DND-41 (cell line): ENCODE measurements around the gene RASD1.
"Not testable (repeated sequence)": the region's sequence is repeated elsewhere in the genome, so short reads cannot be mapped to it uniquely, and the experiment has no call there.

Experiments used
- ATAC-seq: fragments of 200-7000 bp; cut with Tn5 transposase; 3 replicates; pipeline ENCODE4 v1.9.1; 2021; ENCODE audit warnings: low read depth; ENCODE audit not compliant: insufficient read depth
- DNase-seq: peaks from one replicate; pipeline ENCODE4 v3.0.0-alpha.2; 2020
- H2AFZ ChIP-seq: 2 replicates; pipeline ENCODE4 v1.6.0; 2012; ENCODE audit warnings: low read depth, low read length
- H3K27ac ChIP-seq: 2 replicates; pipeline ENCODE4 v1.5.1; 2012; ENCODE audit warnings: low read length, inconsistent platforms
- H3K27me3 ChIP-seq: fragments of 200-600 bp; sonication (generic); 2 replicates; pipeline ENCODE4 v1.6.0; 2012; ENCODE audit warnings: low read length, mild to moderate bottlenecking, inconsistent platforms; ENCODE audit not compliant: insufficient read depth, poor library complexity
- H3K36me3 ChIP-seq: 2 replicates; pipeline ENCODE4 v1.5.1; 2012; ENCODE audit warnings: low read length, inconsistent platforms; ENCODE audit not compliant: insufficient read depth
- H3K4me1 ChIP-seq: 2 replicates; pipeline ENCODE4 v1.5.1; 2012; ENCODE audit warnings: mild to moderate bottlenecking, low read length; ENCODE audit not compliant: insufficient read depth
- H3K4me2 ChIP-seq: 2 replicates; pipeline ENCODE4 v1.6.0; 2012; ENCODE audit warnings: mild to moderate bottlenecking, moderate library complexity, low read length, inconsistent platforms; ENCODE audit not compliant: insufficient read depth
- H3K4me3 ChIP-seq, 2 experiments: fragments of 200-600 bp in 1 of 2; shearing (Covaris generic) in 1 of 2; 2 replicates each; pipeline ENCODE4 v1.5.1; 2012 to 2016; ENCODE audit warnings: inconsistent platforms in 2 of 2, low read length in 2 of 2, mild to moderate bottlenecking in 2 of 2, low read depth in 1 of 2, moderate library complexity in 1 of 2
- H3K79me2 ChIP-seq: 2 replicates; pipeline ENCODE4 v1.6.0; 2012; ENCODE audit warnings: low read length, inconsistent platforms; ENCODE audit not compliant: insufficient read depth
- H3K9ac ChIP-seq: 2 replicates; pipeline ENCODE4 v1.6.0; 2012; ENCODE audit warnings: low read depth, mild to moderate bottlenecking, inconsistent platforms, low read length, moderate library complexity
- H3K9me3 ChIP-seq: 2 replicates; pipeline ENCODE4 v1.5.1; 2012; ENCODE audit warnings: low read length, moderate library complexity, mild to moderate bottlenecking, inconsistent platforms; ENCODE audit not compliant: insufficient read depth, severe bottlenecking
- H4K20me1 ChIP-seq: 2 replicates; pipeline ENCODE4 v1.6.0; 2012; ENCODE audit warnings: low read length; ENCODE audit not compliant: insufficient read depth
- CTCF ChIP-seq: IDR thresholded peaks from 2 replicates; pipeline ENCODE4 v1.5.1; 2012; ENCODE audit warnings: borderline replicate concordance, low read length, moderate library complexity, mild to moderate bottlenecking; ENCODE audit not compliant: poor library complexity, severe bottlenecking; ENCODE audit errors: extremely low read depth
- EZH2 ChIP-seq: IDR thresholded peaks from 3 replicates; pipeline ENCODE4 v1.6.1; 2012; ENCODE audit warnings: borderline replicate concordance, low read depth, mild to moderate bottlenecking, moderate library complexity, low read length, inconsistent platforms; ENCODE audit not compliant: severe bottlenecking

RASD1 gene

GRCh38 chr17:17492085-17492484, 4.1 kb downstream of the RASD1 start:
- Histone ChIP-seq H4K20me1 (peaks cover 30% of the 10 kb centered on the region; the same call in 1 of the 2 replicates), H3K36me3 (peaks cover 88% of the 10 kb centered on the region), H3K9ac (no peak overlapping the region), H3K9me3 (no peaks in the 10 kb centered on the region), H2AFZ (no peak overlapping the region), H3K4me3 (no peak overlapping the region), H3K4me2 (no peak overlapping the region), H3K27me3 (no peaks in the 10 kb centered on the region), H3K27ac (peak overlapping the region; percentile 7; the same call in 1 of the 2 replicates), H3K79me2 (peaks cover 45% of the 10 kb centered on the region), H3K4me1 (no peaks in the 10 kb centered on the region; the same call in 1 of the 2 replicates)
- TF ChIP-seq EZH2, result no peak
- no peak for ATAC-seq
- no peak for DNase-seq

GRCh38 chr17:17491546-17491988, 4.6 kb downstream of the RASD1 start:
- no peak overlapping the region for H2AFZ ChIP-seq
- H3K9ac ChIP-seq, result no peak overlapping the region
- no peaks in the 10 kb centered on the region for H3K9me3 ChIP-seq
- H4K20me1 ChIP-seq, result peaks cover 30% of the 10 kb centered on the region; the same call in 1 of the 2 replicates
- H3K27me3 ChIP-seq, result no peaks in the 10 kb centered on the region
- H3K4me3 ChIP-seq, result no peak overlapping the region
- ATAC-seq (no peak), DNase-seq (no peak)
- no peaks in the 10 kb centered on the region; the same call in 1 of the 2 replicates for H3K4me1 ChIP-seq
- peaks cover 89% of the 10 kb centered on the region for H3K36me3 ChIP-seq
- no peak overlapping the region for H3K4me2 ChIP-seq
- peaks cover 46% of the 10 kb centered on the region for H3K79me2 ChIP-seq
- TF ChIP-seq CTCF (no peak), EZH2 (no peak)
- H3K27ac ChIP-seq, result 0 out of 2 replicates have a peak overlapping the region, but pooled peaks have one; percentile 7

- DNase-seq (no peak), ATAC-seq (no peak)
- Histone ChIP-seq H3K9ac (no peak overlapping the region), H3K79me2 (peaks cover 51% of the 10 kb centered on the region), H3K36me3 (peaks cover 92% of the 10 kb centered on the region), H3K4me2 (no peak overlapping the region), H4K20me1 (peaks cover 30% of the 10 kb centered on the region; the same call in 1 of the 2 replicates), H3K4me1 (no peaks in the 10 kb centered on the region; the same call in 1 of the 2 replicates), H2AFZ (no peak overlapping the region), H3K27me3 (no peaks in the 10 kb centered on the region), H3K27ac (peak overlapping the region; percentile 56), H3K4me3 (no peak overlapping the region), H3K9me3 (no peaks in the 10 kb centered on the region)
- no peak for TF ChIP-seq EZH2
- no peak for TF ChIP-seq CTCF
Measured at GRCh38 chr17:17491031-17491471, 5.1 kb downstream of the RASD1 start.

GRCh38 chr17:17487998-17488397, 8.2 kb downstream of the RASD1 start:
- no peak overlapping the region for H2AFZ ChIP-seq
- ATAC-seq (no peak), DNase-seq (no peak)
- no peaks in the 10 kb centered on the region for H3K27me3 ChIP-seq
- H3K9me3 ChIP-seq, result no peaks in the 10 kb centered on the region
- peaks cover 49% of the 10 kb centered on the region for H4K20me1 ChIP-seq
- peaks cover 91% of the 10 kb centered on the region for H3K36me3 ChIP-seq
- H3K4me3 ChIP-seq, result no peak overlapping the region
- peaks cover 81% of the 10 kb centered on the region for H3K79me2 ChIP-seq
- TF ChIP-seq CTCF (no peak), EZH2 (no peak)
- H3K27ac ChIP-seq, result peak overlapping the region; percentile 50
- no peak overlapping the region for H3K9ac ChIP-seq
- H3K4me2 ChIP-seq, result no peak overlapping the region
- H3K4me1 ChIP-seq, result peaks cover 23% of the 10 kb centered on the region

- H3K4me2 ChIP-seq, ATAC-seq, H3K9ac ChIP-seq, H3K4me3 ChIP-seq, H3K27me3 ChIP-seq, H2AFZ ChIP-seq, H3K9me3 ChIP-seq, H3K27ac ChIP-seq, DNase-seq: not testable (repeated sequence)
- H3K4me1 ChIP-seq, result peaks cover 39% of the 10 kb centered on the region
- H4K20me1 ChIP-seq, result peaks cover 43% of the 10 kb centered on the region
- H3K79me2 ChIP-seq, result peaks cover 88% of the 10 kb centered on the region
- H3K36me3 ChIP-seq, result peaks cover 85% of the 10 kb centered on the region
Measured at GRCh38 chr17:17486416-17486815, 9.8 kb downstream of the RASD1 start.
